BLaER1 (cell line): ENCODE data around the gene ZNF749.

ENCODE experiments used
- H3K27ac ChIP-seq: shearing (Covaris generic); formaldehyde crosslinking; 2 replicates; pipeline ENCODE4 v1.8.1; 2022
- H3K27me3 ChIP-seq: shearing (Covaris generic); formaldehyde crosslinking; 2 replicates; pipeline ENCODE4 v1.8.1; 2022
- H3K36me3 ChIP-seq: shearing (Covaris generic); formaldehyde crosslinking; 2 replicates; pipeline ENCODE4 v1.8.1; 2022
- H3K4me1 ChIP-seq: shearing (Covaris generic); formaldehyde crosslinking; 2 replicates; pipeline ENCODE4 v1.8.1; 2022
- H3K4me2 ChIP-seq: shearing (Covaris generic); formaldehyde crosslinking; 2 replicates; pipeline ENCODE4 v1.8.1; 2022
- H3K4me3 ChIP-seq: shearing (Covaris generic); formaldehyde crosslinking; 2 replicates; pipeline ENCODE4 v1.8.1; 2022
- H3K9ac ChIP-seq: shearing (Covaris generic); formaldehyde crosslinking; 2 replicates; pipeline ENCODE4 v1.8.1; 2022
- H3K9me3 ChIP-seq: shearing (Covaris generic); formaldehyde crosslinking; 2 replicates; pipeline ENCODE4 v1.8.1; 2022
- H4K20me1 ChIP-seq: shearing (Covaris generic); formaldehyde crosslinking; 2 replicates; pipeline ENCODE4 v1.8.1; 2022
- Cebpa-rat ChIP-seq: shearing (Covaris generic); IDR thresholded peaks from 2 replicates; pipeline ENCODE4 v1.8.1; 2022

The ZNF749 gene

DNA sequence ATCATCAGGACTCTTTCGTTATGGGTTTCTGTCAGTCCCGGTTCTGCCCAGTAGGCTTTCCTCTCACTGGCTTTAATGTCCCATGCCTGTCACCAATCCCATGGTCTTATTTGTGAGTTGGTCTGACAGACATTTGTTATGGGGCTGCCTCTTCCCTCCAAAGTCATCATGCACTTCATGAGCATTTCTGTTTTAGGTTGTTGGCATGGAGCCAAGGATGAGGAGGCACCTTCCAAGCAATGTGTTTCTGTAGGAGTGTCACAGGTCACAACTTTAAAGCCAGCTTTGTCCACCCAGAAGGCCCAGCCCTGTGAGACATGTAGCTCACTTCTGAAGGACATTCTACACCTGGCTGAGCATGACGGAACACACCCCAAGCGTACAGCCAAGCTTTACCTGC lies 15.7 kb upstream of the ZNF749 start:
- H3K36me3 ChIP-seq: peaks cover 77% of the 10 kb centered on the region
- TF ChIP-seq Cebpa-rat: no peak
- H3K27ac ChIP-seq: no peak overlapping the region

GRCh38 chr19:57421037-57421436 lies 14.1 kb upstream of the ZNF749 start:
- Histone ChIP-seq H3K4me2 (no peak overlapping the region), H4K20me1 (peaks cover 43% of the 10 kb centered on the region), H3K9me3 (no peaks in the 10 kb centered on the region), H3K4me1 (no peaks in the 10 kb centered on the region), H3K36me3 (peaks cover 62% of the 10 kb centered on the region), H3K27ac (no peak overlapping the region), H3K9ac (no peak overlapping the region), H3K4me3 (no peak overlapping the region), H3K27me3 (no peaks in the 10 kb centered on the region)
- TF ChIP-seq Cebpa-rat: no peak

More for the DNA sequence above, 15.7 kb upstream of the ZNF749 start:
- peaks cover 57% of the 10 kb centered on the region for H4K20me1 ChIP-seq
- H3K9ac ChIP-seq: no peak overlapping the region
- H3K4me1 ChIP-seq: no peaks in the 10 kb centered on the region
- no peak overlapping the region for H3K4me3 ChIP-seq
- no peaks in the 10 kb centered on the region for H3K9me3 ChIP-seq
- no peak overlapping the region for H3K4me2 ChIP-seq
- H3K27me3 ChIP-seq: no peaks in the 10 kb centered on the region

GRCh38 chr19:57434386-57435061 lies 601 bp upstream of the ZNF749 start:
- Histone ChIP-seq H3K4me1 (peaks cover 27% of the 10 kb centered on the region), H3K27ac (peak overlapping the region; percentile 72), H3K4me2 (peak overlapping the region; percentile 77), H4K20me1 (peaks cover 38% of the 10 kb centered on the region), H3K4me3 (peak overlapping the region; percentile 90), H3K27me3 (no peaks in the 10 kb centered on the region), H3K36me3 (peaks cover 20% of the 10 kb centered on the region), H3K9me3 (no peaks in the 10 kb centered on the region), H3K9ac (peak overlapping the region; percentile 89)
- no peak for TF ChIP-seq Cebpa-rat

DNA sequence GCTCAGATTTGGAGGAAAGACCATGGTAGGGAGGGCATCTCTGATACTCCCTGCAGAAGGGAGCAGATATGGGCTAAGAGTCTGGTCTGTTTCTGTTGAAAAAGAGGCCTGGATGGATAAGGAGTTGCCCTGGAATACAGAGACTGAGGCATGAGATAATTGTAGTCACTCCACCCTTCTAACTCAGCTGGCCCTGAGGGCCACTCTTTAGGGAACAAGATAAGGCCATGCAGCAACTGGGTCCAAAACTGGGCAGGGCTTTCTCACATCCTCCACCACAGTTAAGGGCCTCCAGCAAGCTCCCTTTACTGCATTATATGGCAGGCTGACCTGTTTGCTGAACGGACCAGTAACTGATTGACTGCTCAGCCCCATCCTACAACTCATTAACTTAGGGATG lies 1.3 kb downstream of the ZNF749 start:
- Histone ChIP-seq H3K4me1 (peaks cover 27% of the 10 kb centered on the region), H3K27ac (no peak overlapping the region), H3K9me3 (no peaks in the 10 kb centered on the region), H3K4me2 (peak overlapping the region; percentile 89), H4K20me1 (peaks cover 57% of the 10 kb centered on the region), H3K27me3 (no peaks in the 10 kb centered on the region), H3K9ac (peak overlapping the region; percentile 89), H3K4me3 (peak overlapping the region; percentile 90), H3K36me3 (peaks cover 35% of the 10 kb centered on the region)
- no peak for TF ChIP-seq Cebpa-rat

GRCh38 chr19:57437931-57438330 lies 2.8 kb downstream of the ZNF749 start:
- no peak overlapping the region for H3K4me3 ChIP-seq
- no peak overlapping the region for H3K4me2 ChIP-seq
- H3K9ac ChIP-seq: no peak overlapping the region
- no peak overlapping the region for H3K27ac ChIP-seq
- no peak for TF ChIP-seq Cebpa-rat
- peaks cover 72% of the 10 kb centered on the region for H4K20me1 ChIP-seq
- H3K4me1 ChIP-seq: peaks cover 33% of the 10 kb centered on the region
- no peaks in the 10 kb centered on the region for H3K9me3 ChIP-seq
- peaks cover 50% of the 10 kb centered on the region for H3K36me3 ChIP-seq
- no peaks in the 10 kb centered on the region for H3K27me3 ChIP-seq

DNA sequence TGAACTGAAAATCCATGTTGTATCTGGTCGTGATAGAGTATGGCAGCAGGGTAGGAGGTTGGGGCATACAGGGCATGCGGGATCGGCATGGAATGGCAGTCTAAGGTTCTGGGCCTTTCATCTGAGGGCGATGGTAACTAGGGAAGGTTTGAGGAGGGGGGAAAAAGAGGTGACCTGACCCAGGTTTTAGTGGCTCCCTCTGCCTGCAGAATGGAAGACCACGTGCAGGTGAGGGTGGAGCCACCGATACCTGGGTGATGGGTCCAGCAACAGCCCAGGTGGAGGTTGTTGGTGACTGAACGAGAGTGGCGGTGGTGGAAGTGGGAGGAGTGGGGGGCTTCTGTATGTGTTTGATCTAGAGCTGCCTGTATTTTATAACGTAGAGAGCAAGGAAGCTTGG lies 3.8 kb downstream of the ZNF749 start:
- H3K9ac ChIP-seq: no peak overlapping the region
- no peaks in the 10 kb centered on the region for H3K27me3 ChIP-seq
- TF ChIP-seq Cebpa-rat: no peak
- peaks cover 81% of the 10 kb centered on the region for H4K20me1 ChIP-seq
- peaks cover 60% of the 10 kb centered on the region for H3K36me3 ChIP-seq
- H3K4me2 ChIP-seq: no peak overlapping the region
- no peak overlapping the region for H3K4me3 ChIP-seq
- H3K4me1 ChIP-seq: peaks cover 37% of the 10 kb centered on the region
- H3K9me3 ChIP-seq: peaks cover 10% of the 10 kb centered on the region; the same call in 1 of the 2 replicates
- no peak overlapping the region for H3K27ac ChIP-seq

DNA sequence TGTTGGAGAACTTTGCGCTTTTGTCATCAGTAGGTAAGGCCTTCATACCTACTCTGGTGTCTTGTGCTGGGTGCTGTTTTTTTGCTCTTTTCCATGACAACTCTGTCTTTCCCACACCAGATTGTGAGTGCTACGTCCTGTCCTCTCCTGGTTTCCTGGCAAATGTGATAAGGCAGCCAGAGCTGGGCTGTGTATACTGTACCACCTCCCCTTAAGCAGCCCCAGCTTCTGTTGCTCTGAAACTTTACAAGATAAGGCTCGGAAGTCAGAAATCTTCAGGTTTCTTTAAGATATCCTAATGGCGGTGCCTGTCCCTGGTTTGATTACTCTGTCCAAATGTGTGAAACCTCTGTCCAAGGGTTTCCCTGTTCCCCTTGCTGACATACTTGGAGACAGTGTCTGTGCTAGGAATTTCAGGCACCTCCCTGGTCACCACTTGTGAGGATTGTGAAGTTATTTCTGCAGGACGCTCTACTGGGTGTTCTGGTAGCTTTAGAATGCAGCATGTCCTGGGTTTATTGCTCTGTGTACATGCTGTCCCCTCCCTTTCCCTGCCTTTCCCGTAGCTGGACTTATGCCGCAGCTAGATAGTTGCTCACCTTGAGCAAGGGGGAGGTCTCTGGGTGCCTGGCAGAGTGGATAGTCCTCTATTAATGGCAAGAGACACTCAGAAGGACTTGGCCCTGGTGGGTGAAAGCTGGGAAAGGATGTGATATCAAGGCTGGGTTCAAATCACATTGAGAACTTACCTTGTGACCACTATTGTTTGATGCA lies 7.0 kb downstream of the ZNF749 start:
- no peak overlapping the region for H3K9ac ChIP-seq
- H3K27me3 ChIP-seq: no peaks in the 10 kb centered on the region
- H3K4me3 ChIP-seq: no peak overlapping the region
- H3K4me2 ChIP-seq: no peak overlapping the region
- TF ChIP-seq Cebpa-rat: no peak
- peaks cover 86% of the 10 kb centered on the region for H3K36me3 ChIP-seq
- H4K20me1 ChIP-seq: peaks cover 66% of the 10 kb centered on the region
- H3K27ac ChIP-seq: no peak overlapping the region
- H3K9me3 ChIP-seq: peaks cover 24% of the 10 kb centered on the region
- peaks cover 15% of the 10 kb centered on the region for H3K4me1 ChIP-seq

- Histone ChIP-seq H3K27ac (no peak overlapping the region), H3K4me1 (peaks cover 13% of the 10 kb centered on the region), H4K20me1 (peaks cover 56% of the 10 kb centered on the region), H3K36me3 (peaks cover 87% of the 10 kb centered on the region), H3K9me3 (peaks cover 24% of the 10 kb centered on the region), H3K4me2 (no peak overlapping the region), H3K9ac (no peak overlapping the region), H3K4me3 (no peak overlapping the region), H3K27me3 (no peaks in the 10 kb centered on the region)
- TF ChIP-seq Cebpa-rat: no peak
Observed at GRCh38 chr19:57443121-57443696, 8.1 kb downstream of the ZNF749 start.

- no peaks in the 10 kb centered on the region for H3K27me3 ChIP-seq
- no peak overlapping the region for H3K4me2 ChIP-seq
- no peak overlapping the region for H3K9ac ChIP-seq
- H3K36me3 ChIP-seq: peaks cover 49% of the 10 kb centered on the region
- peaks cover 7% of the 10 kb centered on the region; the same call in 1 of the 2 replicates for H3K9me3 ChIP-seq
- no peaks in the 10 kb centered on the region for H4K20me1 ChIP-seq
- no peak overlapping the region for H3K4me3 ChIP-seq
- peak; percentile 62; the same call in 1 of the 2 replicates for TF ChIP-seq Cebpa-rat
- no peak overlapping the region for H3K27ac ChIP-seq
- no peaks in the 10 kb centered on the region for H3K4me1 ChIP-seq
Observed at GRCh38 chr19:57452307-57452706, 17.2 kb downstream of the ZNF749 start.
